Measurements from ENCODE around the gene GALNT6. TPM values are rescaled to one million over a fixed set of nuclear protein-coding genes. Genes with fewer than 3 reads are reported as not detected.

GALNT6 gene
- total RNA-seq, 1 experiment from 2014 or later: 3.7 TPM

- no peak for DNase-seq (ENCODE audit: low read depth, low spot score)
- in situ Hi-C loops (cut with HindIII; ENCODE audit: low pct_unique_long_range_greater_than_20kb, low sequenced_read_pairs): no loop called here
Measured at GRCh38 chr12:51409846-51410245, 18.6 kb upstream of the GALNT6 start.

GRCh38 chr12:51407604-51408003 lies 16.4 kb upstream of the GALNT6 start:
- in situ Hi-C loops (cut with HindIII; ENCODE audit: low pct_unique_long_range_greater_than_20kb, low sequenced_read_pairs): no loop called here
- DNase-seq (ENCODE audit: low read depth, low spot score): no peak

GRCh38 chr12:51406859-51407258 lies 15.7 kb upstream of the GALNT6 start:
- no peak for DNase-seq (ENCODE audit: low read depth, low spot score)
- in situ Hi-C loops (cut with HindIII; ENCODE audit: low pct_unique_long_range_greater_than_20kb, low sequenced_read_pairs): no loop called here

GRCh38 chr12:51406290-51406689 lies 15.1 kb upstream of the GALNT6 start:
- in situ Hi-C loops (cut with HindIII; ENCODE audit: low pct_unique_long_range_greater_than_20kb, low sequenced_read_pairs): no loop called here
- no peak for DNase-seq (ENCODE audit: low read depth, low spot score)

GRCh38 chr12:51405801-51406207 lies 14.6 kb upstream of the GALNT6 start:
- no peak for DNase-seq (ENCODE audit: low read depth, low spot score)
- in situ Hi-C loops (cut with HindIII; ENCODE audit: low pct_unique_long_range_greater_than_20kb, low sequenced_read_pairs): no loop called here

GRCh38 chr12:51404627-51405026 lies 13.4 kb upstream of the GALNT6 start:
- no peak for DNase-seq (ENCODE audit: low read depth, low spot score)
- in situ Hi-C loops (cut with HindIII; ENCODE audit: low pct_unique_long_range_greater_than_20kb, low sequenced_read_pairs): no loop called here

- DNase-seq (ENCODE audit: low read depth, low spot score): no peak
- in situ Hi-C loops (cut with HindIII; ENCODE audit: low pct_unique_long_range_greater_than_20kb, low sequenced_read_pairs): no loop called here
Measured at GRCh38 chr12:51403681-51404136, 12.5 kb upstream of the GALNT6 start.

GRCh38 chr12:51403159-51403558 lies 12.0 kb upstream of the GALNT6 start:
- in situ Hi-C loops (cut with HindIII; ENCODE audit: low pct_unique_long_range_greater_than_20kb, low sequenced_read_pairs): no loop called here
- DNase-seq (ENCODE audit: low read depth, low spot score): no peak

GRCh38 chr12:51401900-51402299 lies 10.7 kb upstream of the GALNT6 start:
- in situ Hi-C loops (cut with HindIII; ENCODE audit: low pct_unique_long_range_greater_than_20kb, low sequenced_read_pairs): no loop called here
- DNase-seq (ENCODE audit: low read depth, low spot score): no peak

GRCh38 chr12:51401486-51401885 lies 10.3 kb upstream of the GALNT6 start:
- DNase-seq (ENCODE audit: low read depth, low spot score): no peak
- in situ Hi-C loops (cut with HindIII; ENCODE audit: low pct_unique_long_range_greater_than_20kb, low sequenced_read_pairs): no loop called here

- no peak for DNase-seq (ENCODE audit: low read depth, low spot score)
- in situ Hi-C loops (cut with HindIII; ENCODE audit: low pct_unique_long_range_greater_than_20kb, low sequenced_read_pairs): no loop called here
Measured at GRCh38 chr12:51401020-51401419, 9.8 kb upstream of the GALNT6 start.

GRCh38 chr12:51399891-51400290 lies 8.7 kb upstream of the GALNT6 start:
- in situ Hi-C loops (cut with HindIII; ENCODE audit: low pct_unique_long_range_greater_than_20kb, low sequenced_read_pairs): no loop called here
- DNase-seq (ENCODE audit: low read depth, low spot score): no peak

- in situ Hi-C loops (cut with HindIII; ENCODE audit: low pct_unique_long_range_greater_than_20kb, low sequenced_read_pairs): no loop called here
- DNase-seq (ENCODE audit: low read depth, low spot score): no peak
Measured at GRCh38 chr12:51397670-51398069, 6.5 kb upstream of the GALNT6 start.

GRCh38 chr12:51395283-51396230 lies 4.4 kb upstream of the GALNT6 start:
- DNase-seq (ENCODE audit: low read depth, low spot score): no peak
- in situ Hi-C loops (cut with HindIII; ENCODE audit: low pct_unique_long_range_greater_than_20kb, low sequenced_read_pairs): no loop called here

GRCh38 chr12:51393676-51394545 lies 2.7 kb upstream of the GALNT6 start:
- in situ Hi-C loops (cut with HindIII; ENCODE audit: low pct_unique_long_range_greater_than_20kb, low sequenced_read_pairs): no loop called here
- DNase-seq (ENCODE audit: low read depth, low spot score): no peak

- in situ Hi-C loops (cut with HindIII; ENCODE audit: low pct_unique_long_range_greater_than_20kb, low sequenced_read_pairs): no loop called here
- no peak for DNase-seq (ENCODE audit: low read depth, low spot score)
Measured at GRCh38 chr12:51392556-51393237, 1.5 kb upstream of the GALNT6 start.

- in situ Hi-C loops (cut with HindIII; ENCODE audit: low pct_unique_long_range_greater_than_20kb, low sequenced_read_pairs): no loop called here
- DNase-seq (ENCODE audit: low read depth, low spot score): no peak
Measured at GRCh38 chr12:51390891-51391282, 319 bp downstream of the GALNT6 start.

GRCh38 chr12:51390457-51390856 lies 749 bp downstream of the GALNT6 start:
- peak; percentile 19 for DNase-seq (ENCODE audit: low read depth, low spot score)
- in situ Hi-C loops (cut with HindIII; ENCODE audit: low pct_unique_long_range_greater_than_20kb, low sequenced_read_pairs): no loop called here
